GM12892 (cell line): ENCODE data around the gene MFAP1.
"Not testable (repeated sequence)": the region's sequence is repeated elsewhere in the genome, so short reads cannot be mapped to it uniquely, and the experiment has no call there.

Experiments
- DNase-seq: peaks from one replicate; pipeline ENCODE4 v3.0.0; 2011; ENCODE audit not compliant: insufficient read length
- FAIRE-seq: peaks from 2 replicates; lab custom pipeline; 2011; peaks lifted over from hg19 to GRCh38; lab: Jason Lieb, UNC
- POLR2A ChIP-seq: IDR thresholded peaks from 2 replicates; pipeline ENCODE4 v1.6.1; 2011; ENCODE audit warnings: low read depth, low read length, control low read depth
- POLR2AphosphoS5 ChIP-seq: IDR thresholded peaks from 2 replicates; pipeline ENCODE4 v1.6.1; 2011; ENCODE audit warnings: low read depth, low read length, control low read depth
- TAF1 ChIP-seq: IDR thresholded peaks from 2 replicates; pipeline ENCODE4 v1.6.1; 2011; ENCODE audit warnings: low read depth, mild to moderate bottlenecking, control low read depth, low read length, borderline replicate concordance

The MFAP1 gene

GRCh38 chr15:43808435-43808950, 16.0 kb downstream of the MFAP1 start:
- TF ChIP-seq POLR2AphosphoS5 (no peak), TAF1 (no peak), POLR2A (no peak)
- FAIRE-seq (no peak), DNase-seq (no peak)

GRCh38 chr15:43802676-43803075, 21.8 kb downstream of the MFAP1 start:
- FAIRE-seq = not testable (repeated sequence)

GRCh38 chr15:43800286-43801141, 24.0 kb downstream of the MFAP1 start, which contains the start of gene HYPK:
Gene HYPK, plus strand, starts transcription at chr15:43800599. Its CDS starts 24 bp downstream, at chr15:43800623.
- FAIRE-seq (peak; percentile 87), DNase-seq (peak; percentile 86)
- peak; percentile 92; the same call in 1 of the 2 replicates for TF ChIP-seq POLR2A
- TF ChIP-seq TAF1 = peak; percentile 71
- TF ChIP-seq POLR2AphosphoS5 = peak; percentile 93

More at GRCh38 chr15:43802676-43803075, 21.8 kb downstream of the MFAP1 start:
- not testable (repeated sequence) for DNase-seq

- TF ChIP-seq POLR2A = no peak
- TF ChIP-seq POLR2AphosphoS5 = no peak
- TF ChIP-seq TAF1 = no peak
- FAIRE-seq (no peak), DNase-seq (no peak)
These were observed 24.6 kb downstream of the MFAP1 start, which contains the start of gene SERINC4 for GRCh38 chr15:43799945-43800285. Gene SERINC4, minus strand, starts transcription at chr15:43800220. Its CDS starts 234 bp downstream, at chr15:43799986.

GRCh38 chr15:43799209-43799944, 25.1 kb downstream of the MFAP1 start:
- DNase-seq = no peak
- no peak; the same call in 1 of the 2 replicates for TF ChIP-seq POLR2A
- no peak for TF ChIP-seq TAF1
- TF ChIP-seq POLR2AphosphoS5 = no peak
- peak; percentile 21 for FAIRE-seq

- TF ChIP-seq POLR2A = no peak
- TF ChIP-seq POLR2AphosphoS5 = no peak
- TF ChIP-seq TAF1 = no peak
- no peak for DNase-seq
- FAIRE-seq = no peak
These were observed 27.9 kb downstream of the MFAP1 start for GRCh38 chr15:43796566-43796965.

GRCh38 chr15:43795997-43796396, 28.5 kb downstream of the MFAP1 start:
- FAIRE-seq = no peak
- TF ChIP-seq TAF1 = no peak
- no peak for TF ChIP-seq POLR2A
- no peak for TF ChIP-seq POLR2AphosphoS5
- DNase-seq = no peak

- FAIRE-seq (no peak), DNase-seq (no peak)
- TF ChIP-seq POLR2AphosphoS5 (no peak), TAF1 (no peak), POLR2A (no peak)
These were observed 29.3 kb downstream of the MFAP1 start for GRCh38 chr15:43795197-43795596.

GRCh38 chr15:43794269-43795037, 30.0 kb downstream of the MFAP1 start:
- TF ChIP-seq POLR2A = no peak
- TF ChIP-seq TAF1 = no peak
- TF ChIP-seq POLR2AphosphoS5 = peak; percentile 10
- DNase-seq (no peak), FAIRE-seq (no peak)

GRCh38 chr15:43793647-43794046, 30.8 kb downstream of the MFAP1 start:
- no peak for FAIRE-seq
- TF ChIP-seq POLR2AphosphoS5 = no peak
- TF ChIP-seq POLR2A = peak; percentile 14; the same call in 1 of the 2 replicates
- no peak for TF ChIP-seq TAF1
- no peak for DNase-seq

- DNase-seq = peak; percentile 33
- TF ChIP-seq TAF1 (no peak), POLR2A (no peak), POLR2AphosphoS5 (no peak)
- no peak for FAIRE-seq
These were observed 31.6 kb downstream of the MFAP1 start for GRCh38 chr15:43792761-43793476.
